Measurements from ENCODE around the gene GOLT1A.

DNA sequence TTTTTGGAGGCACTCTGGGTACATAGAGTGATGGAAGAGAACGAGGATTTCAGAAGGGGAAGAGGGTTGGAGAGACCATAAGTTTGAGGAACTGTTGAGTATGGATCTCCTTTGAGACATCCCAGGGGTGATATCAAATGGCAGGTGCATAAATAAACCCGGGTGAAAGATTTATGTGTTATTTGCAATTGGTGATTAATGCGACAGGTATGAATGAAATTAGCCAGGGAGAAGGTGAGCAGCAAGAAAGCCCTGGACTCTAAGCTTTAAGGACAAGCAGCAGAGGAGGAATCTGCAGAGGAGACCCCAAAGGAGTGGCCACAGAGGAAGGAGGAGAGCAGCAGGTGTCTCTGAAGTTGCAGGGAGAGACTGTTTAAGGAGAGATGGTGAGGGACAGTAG is 38.8 kb downstream of the GOLT1A start:
- no peak for TF ChIP-seq EZH2 (IDR thresholded peaks at IDR 0.05; ENCODE audit: borderline replicate concordance, low read depth, low read length, severe bottlenecking)
- TF ChIP-seq, protein P1, sequence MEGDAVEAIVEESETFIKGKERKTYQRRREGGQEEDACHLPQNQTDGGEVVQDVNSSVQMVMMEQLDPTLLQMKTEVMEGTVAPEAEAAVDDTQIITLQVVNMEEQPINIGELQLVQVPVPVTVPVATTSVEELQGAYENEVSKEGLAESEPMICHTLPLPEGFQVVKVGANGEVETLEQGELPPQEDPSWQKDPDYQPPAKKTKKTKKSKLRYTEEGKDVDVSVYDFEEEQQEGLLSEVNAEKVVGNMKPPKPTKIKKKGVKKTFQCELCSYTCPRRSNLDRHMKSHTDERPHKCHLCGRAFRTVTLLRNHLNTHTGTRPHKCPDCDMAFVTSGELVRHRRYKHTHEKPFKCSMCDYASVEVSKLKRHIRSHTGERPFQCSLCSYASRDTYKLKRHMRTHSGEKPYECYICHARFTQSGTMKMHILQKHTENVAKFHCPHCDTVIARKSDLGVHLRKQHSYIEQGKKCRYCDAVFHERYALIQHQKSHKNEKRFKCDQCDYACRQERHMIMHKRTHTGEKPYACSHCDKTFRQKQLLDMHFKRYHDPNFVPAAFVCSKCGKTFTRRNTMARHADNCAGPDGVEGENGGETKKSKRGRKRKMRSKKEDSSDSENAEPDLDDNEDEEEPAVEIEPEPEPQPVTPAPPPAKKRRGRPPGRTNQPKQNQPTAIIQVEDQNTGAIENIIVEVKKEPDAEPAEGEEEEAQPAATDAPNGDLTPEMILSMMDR (IDR thresholded peaks at IDR 0.05; ENCODE audit: borderline replicate concordance, extremely low read depth, low read length, poor library complexity, severe bottlenecking), result no peak
